Activated CD4-positive, CD25-positive, alpha-beta regulatory T cell treated with anti-CD3 and anti-CD28 coated beads, Interleukin-2, amount 50 U/mL, for 72 hours (primary cell): Measurements from ENCODE around the gene JPH3.

Experiments
- DNase-seq: peaks from one replicate; pipeline ENCODE4 v3.0.0; 2021

Gene JPH3

GRCh38 chr16:87602821-87603683 lies 744 bp downstream of the JPH3 start:
- DNase-seq: no peak

- no peak for DNase-seq
Observed at GRCh38 chr16:87603684-87604633, 1.7 kb downstream of the JPH3 start.

DNA sequence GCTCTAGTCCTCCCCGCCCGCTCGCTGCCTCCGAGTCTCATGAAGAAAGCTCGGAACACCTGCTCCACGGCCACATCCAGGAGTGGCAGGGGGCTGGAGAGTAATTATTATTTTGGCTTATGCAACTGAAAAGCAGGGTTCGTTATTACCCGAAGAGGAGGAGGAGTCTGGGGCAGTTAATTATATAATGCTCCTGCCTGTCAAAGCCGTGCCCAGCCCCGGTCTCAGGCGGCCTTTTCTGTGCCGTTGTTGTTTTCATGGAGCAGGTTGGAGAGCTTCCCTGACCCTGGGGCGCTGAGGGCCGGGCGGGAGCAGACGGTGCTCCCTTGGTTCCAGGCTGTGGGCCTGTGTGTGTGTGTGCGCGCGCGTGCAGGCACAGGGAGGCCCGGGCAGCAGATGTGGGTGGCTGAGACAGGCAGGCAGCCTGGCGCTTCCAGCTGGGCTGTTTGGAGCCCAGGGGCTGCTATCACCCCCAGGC lies 2.4 kb downstream of the JPH3 start:
- DNase-seq: no peak

GRCh38 chr16:87607223-87607622 lies 4.9 kb downstream of the JPH3 start:
- no peak for DNase-seq

DNA sequence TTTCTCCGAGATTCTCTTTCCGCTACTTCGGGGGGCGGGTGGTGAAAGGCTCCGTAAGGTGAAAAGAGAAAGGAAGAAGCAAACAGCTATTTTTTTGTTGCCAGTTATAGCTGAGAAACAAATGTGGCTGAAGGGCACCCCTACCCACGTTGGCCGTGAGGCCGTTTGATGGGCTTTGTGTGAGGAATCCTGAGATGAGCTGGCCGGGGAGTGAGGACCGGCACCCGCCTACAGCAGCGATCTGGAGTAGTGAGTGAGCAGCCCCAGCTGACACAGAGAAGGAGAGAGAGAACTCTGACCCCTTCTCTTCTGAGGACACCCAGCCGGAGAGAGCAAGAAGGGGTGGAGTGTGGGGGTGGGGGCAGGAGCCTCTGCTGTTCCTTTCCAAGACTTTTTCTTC lies 5.6 kb downstream of the JPH3 start:
- no peak for DNase-seq

DNA sequence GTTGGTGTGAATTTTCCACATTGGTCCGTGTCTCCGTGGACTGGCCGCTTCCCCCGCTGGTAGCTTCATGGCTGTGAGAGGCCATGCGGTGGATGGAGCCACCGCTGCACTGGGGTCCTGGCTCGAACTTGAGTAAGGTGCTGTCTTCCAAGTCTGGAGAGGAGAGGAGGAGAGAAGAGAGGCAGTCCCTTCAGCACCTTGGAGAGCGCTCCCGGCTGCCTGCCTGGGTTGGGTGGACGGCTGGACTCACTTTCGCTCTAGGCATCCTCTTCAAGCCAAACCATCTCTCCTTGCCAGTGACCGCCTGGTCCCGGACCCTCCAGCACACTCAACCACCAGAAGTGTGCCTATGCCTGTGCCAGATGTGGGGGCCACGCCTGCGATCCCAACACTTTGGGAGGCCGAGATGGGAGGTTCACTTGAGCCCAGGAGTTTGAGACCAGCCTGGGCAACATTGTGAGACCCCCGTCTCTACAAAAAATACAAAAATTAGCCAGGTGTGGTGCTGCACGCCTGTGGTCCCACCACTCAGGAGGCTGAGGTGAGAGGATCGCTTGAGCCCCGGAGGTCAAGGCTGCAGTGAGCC lies 6.2 kb downstream of the JPH3 start:
- no peak for DNase-seq

GRCh38 chr16:87610026-87610425 lies 7.7 kb downstream of the JPH3 start:
- DNase-seq: no peak

DNA sequence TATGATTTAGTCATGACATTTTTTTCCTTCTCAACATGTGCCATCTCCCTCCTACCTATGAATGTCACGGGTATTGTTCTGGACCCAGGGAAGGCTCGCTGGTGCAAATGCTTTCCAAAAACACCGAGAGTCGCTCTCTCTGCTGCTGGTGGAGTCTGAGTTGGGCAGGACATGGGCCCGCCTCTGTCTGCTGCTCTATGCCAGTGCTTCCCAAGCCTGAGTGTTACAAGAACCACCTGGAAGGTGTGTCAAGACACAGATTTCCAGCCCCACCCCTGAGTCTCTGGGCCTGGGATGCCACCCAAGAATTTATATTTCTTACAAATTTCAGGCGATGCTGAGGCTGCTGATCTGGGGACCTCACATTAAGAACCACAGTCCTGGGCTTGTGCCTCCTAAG lies 9.1 kb downstream of the JPH3 start:
- no peak for DNase-seq

GRCh38 chr16:87613961-87614360 lies 11.7 kb downstream of the JPH3 start:
- no peak for DNase-seq

DNA sequence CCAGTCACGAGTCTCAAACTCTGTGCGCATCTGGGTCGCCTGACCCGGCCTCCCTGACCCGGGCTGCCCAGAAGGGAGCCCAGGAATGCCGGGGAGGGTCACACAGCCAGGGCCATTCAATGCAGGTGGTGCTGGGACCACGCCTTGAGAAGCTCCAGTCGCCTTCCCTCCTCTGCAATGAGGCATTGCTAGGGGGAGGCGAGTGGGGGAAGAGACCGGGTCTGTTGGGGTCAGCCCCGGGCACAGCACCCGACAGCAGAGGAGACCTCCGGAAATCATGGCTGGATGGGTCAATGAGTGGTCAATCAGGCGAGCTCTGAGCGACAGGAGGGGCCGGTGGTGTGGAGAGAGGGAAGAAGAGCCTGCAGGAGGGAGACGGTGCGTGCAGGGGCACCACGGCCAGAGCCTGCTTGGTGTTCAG lies 13.3 kb downstream of the JPH3 start:
- DNase-seq: no peak

DNA sequence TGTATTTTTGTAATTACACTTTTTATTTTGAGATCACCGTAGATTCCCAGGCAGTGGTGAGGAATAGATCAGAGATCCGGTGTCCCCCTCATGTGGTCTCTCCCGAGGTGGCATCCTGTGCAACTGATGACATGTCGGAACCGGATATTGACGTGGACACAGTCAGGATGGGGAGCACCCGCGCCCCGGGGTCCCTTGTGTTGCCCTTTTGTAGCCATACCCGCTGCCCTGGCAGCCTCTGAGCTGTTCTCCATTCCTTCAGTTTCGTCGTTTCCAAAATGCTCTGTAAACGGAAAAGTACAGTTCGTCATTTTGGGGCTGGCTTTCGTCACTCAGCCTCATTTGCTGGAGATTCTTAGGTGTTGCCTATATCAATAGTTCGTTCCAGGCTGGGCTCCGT lies 14.2 kb downstream of the JPH3 start:
- no peak for DNase-seq

DNA sequence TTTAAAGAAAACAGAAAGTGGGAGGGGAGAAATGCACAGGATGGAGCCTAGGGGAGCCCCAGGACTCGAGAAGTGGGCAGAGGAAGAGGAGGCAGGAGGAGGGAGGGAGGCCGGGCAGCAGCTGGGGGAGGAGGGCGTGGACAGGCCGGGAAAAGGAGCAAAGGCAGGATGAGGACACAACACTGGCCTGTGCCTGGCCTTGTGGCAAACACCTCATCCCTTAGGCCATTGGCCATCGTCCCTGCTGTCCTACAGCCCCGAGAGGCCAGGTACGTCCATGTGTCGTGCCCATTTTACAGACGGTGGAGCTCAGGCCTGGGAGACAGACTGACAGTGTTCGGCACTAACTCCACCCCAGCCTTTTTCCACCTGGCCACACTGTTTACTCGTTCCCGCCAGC lies 15.9 kb downstream of the JPH3 start:
- no peak for DNase-seq

DNA sequence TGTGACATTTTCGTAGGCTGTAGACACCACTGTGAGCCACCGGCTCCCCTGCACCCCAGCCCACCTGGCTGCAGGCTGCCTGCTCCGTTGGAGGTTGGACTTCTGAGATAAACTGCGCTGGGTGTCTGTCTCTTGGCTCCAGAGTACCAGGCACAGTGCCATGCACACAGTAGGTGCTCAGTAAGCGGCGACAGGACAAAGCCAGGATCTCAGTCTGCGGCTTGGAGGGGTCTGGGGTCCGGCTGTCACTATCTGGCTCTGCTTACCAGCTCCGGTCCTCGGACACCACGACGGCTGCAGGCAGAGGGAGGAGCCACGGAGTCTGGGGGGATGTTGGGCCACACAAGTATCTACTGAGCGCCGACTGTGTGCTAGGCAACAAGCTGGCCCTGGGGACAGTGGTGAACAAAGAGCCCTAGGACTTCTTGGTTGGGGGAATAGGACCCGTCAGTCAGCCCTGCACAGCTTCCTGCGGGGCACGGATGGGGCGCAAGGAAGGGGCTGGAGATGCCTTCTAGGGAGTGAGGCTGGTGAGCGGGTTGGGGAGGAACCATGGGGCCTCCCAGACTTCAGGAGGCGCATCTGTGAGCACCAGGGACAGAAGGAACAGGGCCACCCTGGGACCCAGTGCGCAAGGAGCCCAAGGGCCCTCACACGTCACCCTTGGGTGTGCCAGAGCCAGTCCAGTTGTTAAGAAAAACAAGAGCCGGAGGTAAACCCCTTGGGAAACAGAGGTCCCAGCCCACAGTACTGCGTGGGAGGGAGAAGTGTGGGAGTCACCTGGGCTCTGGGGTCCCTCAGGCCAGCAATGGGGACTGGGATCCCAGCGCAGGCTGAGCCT lies 17.3 kb downstream of the JPH3 start:
- DNase-seq: no peak

- no peak for DNase-seq
Observed at GRCh38 chr16:87620201-87620495, 17.8 kb downstream of the JPH3 start.

DNA sequence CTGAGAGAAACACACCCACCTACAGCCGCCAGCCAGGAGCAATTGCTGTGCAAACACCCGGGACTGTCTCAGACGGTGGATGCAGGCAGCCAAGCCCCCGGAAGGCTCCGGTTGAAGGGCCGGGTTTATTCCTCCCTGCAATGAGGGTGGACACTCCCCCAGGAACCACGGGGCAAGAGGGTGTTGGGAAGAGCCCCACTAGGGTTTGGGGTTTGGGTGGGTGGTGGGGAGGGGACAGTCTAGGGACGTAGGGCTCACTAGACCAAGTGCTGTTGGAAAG lies 19.2 kb downstream of the JPH3 start:
- DNase-seq: no peak

- DNase-seq: no peak
Observed at GRCh38 chr16:87621976-87622713, 19.8 kb downstream of the JPH3 start.

- no peak for DNase-seq
Observed at GRCh38 chr16:87622756-87623319, 20.5 kb downstream of the JPH3 start.

- no peak for DNase-seq
Observed at GRCh38 chr16:87625241-87625797, 23.0 kb downstream of the JPH3 start.

- no peak for DNase-seq
Observed at GRCh38 chr16:87626401-87626800, 24.1 kb downstream of the JPH3 start.

- no peak for DNase-seq
Observed at GRCh38 chr16:87626905-87627304, 24.6 kb downstream of the JPH3 start.

DNA sequence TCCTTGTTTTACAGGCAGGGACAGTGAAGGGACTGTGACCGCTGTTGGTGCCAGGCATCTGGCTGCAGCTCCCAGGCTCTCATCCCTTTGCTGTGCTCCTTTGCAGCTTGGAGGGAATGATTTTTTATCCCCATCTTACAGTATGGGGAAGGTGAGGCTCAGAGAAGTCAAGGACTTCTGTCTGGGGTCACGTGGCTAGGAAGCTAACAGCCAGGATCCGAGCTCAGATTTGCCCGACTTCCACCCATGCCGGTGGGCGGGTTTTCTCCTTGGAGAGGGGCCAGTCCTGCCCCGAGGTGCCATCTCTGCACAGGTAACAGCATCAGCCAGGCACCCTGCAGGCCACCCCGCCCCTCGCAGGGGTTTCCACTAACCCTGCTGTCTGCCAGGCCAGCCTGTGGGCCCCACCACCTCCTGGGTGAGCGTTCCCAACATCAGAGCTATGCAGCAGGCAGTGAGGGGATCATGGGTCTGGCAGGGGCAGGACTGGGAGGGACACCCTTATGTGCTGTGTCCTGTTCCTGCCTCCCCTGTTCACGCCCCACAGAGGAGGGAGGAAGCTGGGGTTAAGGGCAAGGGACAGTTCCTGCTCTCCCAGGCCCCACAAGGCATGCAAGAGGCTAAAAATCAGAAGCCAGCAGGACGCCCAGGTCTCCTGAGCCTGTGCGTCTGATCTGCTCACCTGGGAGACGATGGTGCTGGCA lies 25.4 kb downstream of the JPH3 start:
- DNase-seq: no peak
